ENCODE measurements around the gene SERPINB1. TPM values are rescaled to one million over a fixed set of nuclear protein-coding genes. Genes with fewer than 3 reads are reported as not detected.

Gene SERPINB1
- total and polyA plus RNA-seq, 3 donors from 2014 or later = 15.0 to 19.6 (median 19.4) TPM

GRCh38 chr6:2791450-2791974, 50.2 kb downstream of the SERPINB1 start:
- no peak overlapping the region for H3K27ac ChIP-seq
- intact Hi-C loops (cut with DNase I; ENCODE audit: low total_unique reads) = no loop called here
- TF ChIP-seq POLR2A (IDR thresholded peaks at IDR 0.05) = no peak
- TF ChIP-seq CTCF (IDR thresholded peaks at IDR 0.05) = no peak
- no peaks in the 10 kb centered on the region for H3K4me1 ChIP-seq
- no peak for DNase-seq
- no peaks in the 10 kb centered on the region for H3K36me3 ChIP-seq (ENCODE audit: low read depth, missing control alignments)
- WGBS, 2 donors = 65 to 74% methylated on average over 4 of the region's 4 CpGs
- H3K9me3 ChIP-seq = no peaks in the 10 kb centered on the region
- H3K4me3 ChIP-seq = no peak overlapping the region
- no peaks in the 10 kb centered on the region for H3K27me3 ChIP-seq

- 63 to 65% methylated on average over 11 of the region's 11 CpGs for WGBS, 2 donors
Observed at GRCh38 chr6:2790588-2791449, 50.8 kb downstream of the SERPINB1 start.

GRCh38 chr6:2786269-2786668, 55.4 kb downstream of the SERPINB1 start:
- Histone ChIP-seq H3K9me3 (no peaks in the 10 kb centered on the region), H3K4me1 (no peaks in the 10 kb centered on the region), H3K27me3 (no peaks in the 10 kb centered on the region), H3K4me3 (no peak overlapping the region), H3K27ac (no peak overlapping the region), H3K36me3 (ENCODE audit: low read depth, missing control alignments) (no peaks in the 10 kb centered on the region)
- TF ChIP-seq CTCF (IDR thresholded peaks at IDR 0.05) (no peak), POLR2A (IDR thresholded peaks at IDR 0.05) (no peak)
- intact Hi-C loops (cut with DNase I; ENCODE audit: low total_unique reads) = no loop called here
- 70 to 88% methylated on average over 4 of the region's 4 CpGs for WGBS, 2 donors
- DNase-seq = no peak

More at GRCh38 chr6:2790588-2791449, 50.8 kb downstream of the SERPINB1 start:
- no peak overlapping the region for H3K4me3 ChIP-seq
- H3K9me3 ChIP-seq = no peaks in the 10 kb centered on the region
- no peaks in the 10 kb centered on the region for H3K27me3 ChIP-seq
- peak; percentile 76 for DNase-seq
- intact Hi-C loops (cut with DNase I; ENCODE audit: low total_unique reads) = no loop called here
- peak overlapping the region in 1 of 2 donors; percentile 39 for H3K27ac ChIP-seq
- peak; percentile 52 to 71 (median 54) for TF ChIP-seq CTCF (IDR thresholded peaks at IDR 0.05)
- TF ChIP-seq POLR2A (IDR thresholded peaks at IDR 0.05) = no peak
- no peaks in the 10 kb centered on the region for H3K4me1 ChIP-seq
- H3K36me3 ChIP-seq (ENCODE audit: low read depth, missing control alignments) = no peaks in the 10 kb centered on the region

GRCh38 chr6:2784930-2785329, 56.7 kb downstream of the SERPINB1 start:
- Histone ChIP-seq H3K4me1 (no peaks in the 10 kb centered on the region), H3K4me3 (no peak overlapping the region), H3K36me3 (ENCODE audit: low read depth, missing control alignments) (no peaks in the 10 kb centered on the region), H3K27me3 (no peaks in the 10 kb centered on the region), H3K9me3 (no peaks in the 10 kb centered on the region), H3K27ac (no peak overlapping the region)
- TF ChIP-seq POLR2A (IDR thresholded peaks at IDR 0.05) (no peak), CTCF (IDR thresholded peaks at IDR 0.05) (no peak)
- DNase-seq = no peak
- intact Hi-C loops (cut with DNase I; ENCODE audit: low total_unique reads) = no loop called here
- WGBS, 2 donors = 90% methylated on average over 7 of the region's 7 CpGs

All from testis (tissue), 3 donors.